ENCODE measurements around the gene AHCYL2.

GRCh38 chr7:129438839-129439651 lies 214.2 kb downstream of the AHCYL2 start:
- TF ChIP-seq CTCF (IDR thresholded peaks at IDR 0.05; ENCODE audit: extremely low read depth in 1 of 2, insufficient read depth in 1 of 2, low read depth in 1 of 2, low read length in 2 of 2) (no peak), GATA2 (IDR thresholded peaks at IDR 0.05; ENCODE audit: insufficient read depth, insufficient read length, low read depth, low read length) (peak; percentile 85)
